ENCODE data around the gene UBE2L3.
"Not testable (repeated sequence)": the region's sequence is repeated elsewhere in the genome, so short reads cannot be mapped to it uniquely, and the experiment has no call there.

The UBE2L3 gene

DNA sequence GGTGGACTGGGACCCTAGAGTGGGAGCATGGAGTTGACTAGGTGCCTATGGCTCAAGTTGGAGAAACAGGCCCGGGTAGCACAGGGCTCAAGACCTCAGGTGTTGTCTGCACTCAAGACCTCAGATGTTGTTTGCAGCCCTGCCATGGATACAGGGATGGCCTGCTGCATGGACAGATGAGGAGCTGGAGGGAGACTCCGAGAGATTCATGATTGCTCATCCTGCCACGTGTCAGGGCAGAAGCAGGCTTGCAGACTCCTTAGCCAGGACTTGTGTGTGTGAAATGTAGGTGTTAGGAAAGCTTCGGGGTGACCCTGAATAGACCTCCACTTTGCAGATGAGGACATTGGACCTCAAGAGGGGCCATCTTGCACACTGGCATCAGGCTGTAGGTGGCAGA lies 66.0 kb downstream of the UBE2L3 start:
- H3K4me3 ChIP-seq (ENCODE audit: low read depth, low read length) = no peak overlapping the region
- TF ChIP-seq, protein P1, sequence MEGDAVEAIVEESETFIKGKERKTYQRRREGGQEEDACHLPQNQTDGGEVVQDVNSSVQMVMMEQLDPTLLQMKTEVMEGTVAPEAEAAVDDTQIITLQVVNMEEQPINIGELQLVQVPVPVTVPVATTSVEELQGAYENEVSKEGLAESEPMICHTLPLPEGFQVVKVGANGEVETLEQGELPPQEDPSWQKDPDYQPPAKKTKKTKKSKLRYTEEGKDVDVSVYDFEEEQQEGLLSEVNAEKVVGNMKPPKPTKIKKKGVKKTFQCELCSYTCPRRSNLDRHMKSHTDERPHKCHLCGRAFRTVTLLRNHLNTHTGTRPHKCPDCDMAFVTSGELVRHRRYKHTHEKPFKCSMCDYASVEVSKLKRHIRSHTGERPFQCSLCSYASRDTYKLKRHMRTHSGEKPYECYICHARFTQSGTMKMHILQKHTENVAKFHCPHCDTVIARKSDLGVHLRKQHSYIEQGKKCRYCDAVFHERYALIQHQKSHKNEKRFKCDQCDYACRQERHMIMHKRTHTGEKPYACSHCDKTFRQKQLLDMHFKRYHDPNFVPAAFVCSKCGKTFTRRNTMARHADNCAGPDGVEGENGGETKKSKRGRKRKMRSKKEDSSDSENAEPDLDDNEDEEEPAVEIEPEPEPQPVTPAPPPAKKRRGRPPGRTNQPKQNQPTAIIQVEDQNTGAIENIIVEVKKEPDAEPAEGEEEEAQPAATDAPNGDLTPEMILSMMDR (IDR thresholded peaks at IDR 0.05; ENCODE audit: low read depth, low read length) = no peak

DNA sequence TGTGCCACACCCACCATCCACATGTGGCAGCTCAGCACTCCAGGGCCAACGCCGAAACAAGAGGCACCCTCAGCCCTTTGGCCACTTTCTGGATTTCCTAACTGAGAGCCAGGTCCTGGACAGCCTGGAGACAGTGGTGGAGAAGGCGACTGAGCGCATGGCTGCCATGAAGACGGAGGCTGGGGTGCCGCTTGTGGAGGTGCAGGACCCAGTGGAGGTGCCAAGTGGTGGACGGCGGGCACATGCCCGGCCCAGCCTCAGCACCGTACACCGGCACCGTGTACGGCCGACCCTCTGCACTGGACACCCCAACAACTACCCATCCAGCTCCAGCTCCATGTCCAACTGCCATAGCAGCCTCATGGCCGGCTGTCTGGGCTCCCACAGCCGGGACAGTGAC lies 66.6 kb downstream of the UBE2L3 start:
- TF ChIP-seq, protein P1 (IDR thresholded peaks at IDR 0.05; ENCODE audit: low read depth, low read length) = no peak
- no peak overlapping the region for H3K4me3 ChIP-seq (ENCODE audit: low read depth, low read length)

DNA sequence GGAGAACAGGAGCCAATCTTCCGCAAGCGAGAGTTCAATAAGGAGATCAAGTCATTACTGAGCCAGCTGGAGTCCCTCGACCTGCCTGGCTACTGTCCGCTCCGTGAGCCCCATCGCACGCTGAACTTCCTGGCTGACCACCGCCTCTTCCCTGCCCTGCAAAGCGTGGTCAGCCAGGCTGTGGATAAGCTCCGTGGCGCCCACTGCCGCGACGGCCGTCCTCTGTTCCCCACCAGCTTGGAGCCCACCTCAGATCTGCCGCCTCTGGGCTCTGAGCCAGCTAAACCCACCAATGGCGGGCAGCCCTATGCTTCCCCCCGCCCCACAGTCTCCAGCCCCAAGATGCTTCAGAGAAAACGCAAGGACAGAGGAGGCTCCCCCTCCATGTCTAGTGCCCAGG lies 67.3 kb downstream of the UBE2L3 start:
- TF ChIP-seq, protein P1 (IDR thresholded peaks at IDR 0.05; ENCODE audit: low read depth, low read length) = no peak
- no peak overlapping the region for H3K4me3 ChIP-seq (ENCODE audit: low read depth, low read length)

- H3K4me3 ChIP-seq (ENCODE audit: low read depth, low read length) = no peak overlapping the region
- TF ChIP-seq, protein P1 (IDR thresholded peaks at IDR 0.05; ENCODE audit: low read depth, low read length) = no peak
Measured at GRCh38 chr22:21635771-21636510, 68.4 kb downstream of the UBE2L3 start.

DNA sequence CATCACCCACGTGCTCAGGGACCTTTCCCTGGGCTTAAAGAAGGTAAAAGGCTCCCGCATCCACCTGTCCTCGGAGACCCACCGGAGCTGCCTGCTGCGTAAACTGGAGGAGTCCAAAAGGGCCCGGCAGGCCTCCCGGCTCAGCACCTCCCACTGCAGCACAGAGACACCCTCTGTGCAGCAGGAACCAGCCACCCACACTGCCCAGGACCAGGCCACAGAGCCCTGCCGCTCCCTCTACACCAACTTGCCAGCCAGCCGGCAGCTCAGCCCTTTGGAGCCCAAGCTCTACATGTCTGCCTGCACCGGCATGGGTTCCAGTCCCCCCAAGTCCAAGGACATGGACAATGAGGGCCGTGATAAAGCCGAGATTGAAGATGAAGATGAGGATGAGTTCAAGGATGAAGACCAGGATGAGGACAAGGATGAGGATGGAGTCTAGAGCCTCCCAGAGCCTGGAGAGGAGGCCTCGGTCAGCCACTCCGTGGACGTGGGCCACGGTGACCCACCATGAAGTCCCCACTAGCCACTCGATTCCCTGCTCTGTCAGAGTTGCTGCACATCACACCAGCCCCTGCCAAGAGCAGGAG lies 69.2 kb downstream of the UBE2L3 start:
- TF ChIP-seq, protein P1 (IDR thresholded peaks at IDR 0.05; ENCODE audit: low read depth, low read length) = no peak

GRCh38 chr22:21637450-21637849 lies 69.9 kb downstream of the UBE2L3 start:
- H3K4me3 ChIP-seq (ENCODE audit: low read depth, low read length) = not testable (repeated sequence)

More for the DNA sequence above, 69.2 kb downstream of the UBE2L3 start:
- no peak overlapping the region for H3K4me3 ChIP-seq (ENCODE audit: low read depth, low read length)

- no peak overlapping the region for H3K4me3 ChIP-seq (ENCODE audit: low read depth, low read length)
- TF ChIP-seq, protein P1 (IDR thresholded peaks at IDR 0.05; ENCODE audit: low read depth, low read length) = no peak
Measured at GRCh38 chr22:21639359-21639758, 71.8 kb downstream of the UBE2L3 start.

Measured in WI38 (cell line).